Vagina (tissue), 2 donors: ENCODE results near the gene RHCE. TPM values are rescaled to one million over a fixed set of nuclear protein-coding genes. Genes with fewer than 3 reads are reported as not detected.
"Not testable (repeated sequence)": the region's sequence is repeated elsewhere in the genome, so short reads cannot be mapped to it uniquely, and the experiment has no call there.

Source experiments
- DNase-seq, 2 donors: peaks; one replicate each; pipeline ENCODE4 v3.0.0-alpha.2; 2017; ENCODE audit errors: extremely low spot score in 2 of 2
- H3K27ac ChIP-seq: fragments of 200-600 bp; sonication (generic); one replicate; pipeline ENCODE4 v1.5.1; 2019
- H3K27me3 ChIP-seq: fragments of 200-600 bp; sonication (generic); one replicate; pipeline ENCODE4 v1.5.1; 2019
- H3K36me3 ChIP-seq, 2 donors: fragments of 200-600 bp; sonication (generic); one replicate each; pipeline ENCODE4 v1.5.1; 2017 to 2019
- H3K4me1 ChIP-seq: fragments of 200-600 bp; sonication (generic); one replicate; pipeline ENCODE4 v1.5.1; 2019
- H3K4me3 ChIP-seq, 2 donors: fragments of 200-600 bp; sonication (generic); 1 replicate in 1 of 2; 2 replicates in 1 of 2; pipeline ENCODE4 v1.5.1; 2016 to 2019
- H3K9me3 ChIP-seq: fragments of 200-600 bp; sonication (generic); one replicate; pipeline ENCODE4 v1.5.1; 2019
- CTCF ChIP-seq, 3 experiments: fragments of 450-650 bp in 2 of 3; fragments of 200-600 bp in 1 of 3; sonication (generic) in 1 of 3; IDR thresholded peaks; one replicate each; pipeline ENCODE4 v1.5.1; 2017 to 2019; ENCODE audit warnings: antibody characterized with exemption in 3 of 3, mild to moderate bottlenecking in 2 of 3, moderate library complexity in 2 of 3
- POLR2A ChIP-seq, 2 donors: fragments of 450-650 bp; IDR thresholded peaks; one replicate each; pipeline ENCODE4 v1.6.1; 2017; ENCODE audit warnings: antibody characterized with exemption in 2 of 2, mild to moderate bottlenecking in 2 of 2, moderate library complexity in 2 of 2
- POLR2AphosphoS5 ChIP-seq, 2 donors: sonication (generic); formaldehyde crosslinking; IDR thresholded peaks; one replicate each; pipeline ENCODE4 v1.9.0; 2017; ENCODE audit warnings: antibody characterized with exemption in 2 of 2, mild to moderate bottlenecking in 2 of 2, low read depth in 1 of 2; ENCODE audit not compliant: insufficient read depth in 1 of 2
- intact Hi-C: fragments of 100-400 bp; cut with DNase I; formaldehyde crosslinking; loops from one replicate; pipeline ENCODE4 v1.15.1; 2023
- total RNA-seq: library from RNA; depleted of rRNA; stranded (reverse); fragments of >200 nt; gene quantifications from one replicate; pipeline ENCODE4 v1.2.3, GENCODE V29; 2016

The RHCE gene
- total RNA-seq, 1 donor from 2014 or later = not detected

GRCh38 chr1:25378367-25378766 lies 42.3 kb downstream of the RHCE start:
- H3K36me3 ChIP-seq, H3K4me3 ChIP-seq, H3K27me3 ChIP-seq, DNase-seq, H3K27ac ChIP-seq, H3K9me3 ChIP-seq, intact Hi-C loops, H3K4me1 ChIP-seq: not testable (repeated sequence)

GRCh38 chr1:25371757-25372156 lies 48.9 kb downstream of the RHCE start:
- H3K36me3 ChIP-seq, H3K9me3 ChIP-seq, H3K4me3 ChIP-seq, DNase-seq, H3K27ac ChIP-seq, H3K27me3 ChIP-seq, intact Hi-C loops, H3K4me1 ChIP-seq: not testable (repeated sequence)

GRCh38 chr1:25369691-25370271 lies 50.8 kb downstream of the RHCE start:
- H3K4me3 ChIP-seq, H3K27me3 ChIP-seq, H3K36me3 ChIP-seq, DNase-seq, intact Hi-C loops, H3K27ac ChIP-seq, H3K9me3 ChIP-seq, H3K4me1 ChIP-seq: not testable (repeated sequence)

DNA sequence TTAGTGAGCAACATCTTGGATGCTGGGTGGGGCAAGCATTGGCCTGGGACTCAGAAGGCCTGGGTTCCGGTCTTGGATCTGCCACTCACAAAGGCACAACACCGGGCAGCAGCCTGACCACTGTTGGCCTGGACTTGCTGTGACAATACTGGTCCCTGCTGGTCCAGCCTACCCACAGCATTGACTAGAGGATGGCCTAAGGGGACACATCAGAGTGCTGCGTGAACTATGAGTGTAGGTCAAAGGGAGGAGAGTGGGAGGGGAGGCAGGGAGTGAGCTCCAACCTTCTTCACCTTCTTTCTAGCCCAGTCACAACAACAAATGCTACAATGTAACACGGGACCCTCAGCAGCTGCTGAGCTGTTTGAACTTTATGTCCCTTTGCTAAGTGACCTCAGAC lies 51.4 kb downstream of the RHCE start:
- TF ChIP-seq POLR2AphosphoS5 (IDR thresholded peaks at IDR 0.05; ENCODE audit: insufficient read depth in 1 of 2, low read depth in 1 of 2) (no peak), POLR2A (IDR thresholded peaks at IDR 0.05) (no peak), CTCF (IDR thresholded peaks at IDR 0.05) (no peak)
- no peak for DNase-seq
- no peak overlapping the region for H3K4me3 ChIP-seq
- H3K36me3 ChIP-seq = no peaks in the 10 kb centered on the region
- H3K9me3 ChIP-seq = no peaks in the 10 kb centered on the region
- no peaks in the 10 kb centered on the region for H3K27me3 ChIP-seq
- intact Hi-C loops = no loop called here
- no peak overlapping the region for H3K27ac ChIP-seq
- H3K4me1 ChIP-seq = no peaks in the 10 kb centered on the region

GRCh38 chr1:25362634-25363559 lies 57.7 kb downstream of the RHCE start:
- intact Hi-C loops = not testable (repeated sequence)

DNA sequence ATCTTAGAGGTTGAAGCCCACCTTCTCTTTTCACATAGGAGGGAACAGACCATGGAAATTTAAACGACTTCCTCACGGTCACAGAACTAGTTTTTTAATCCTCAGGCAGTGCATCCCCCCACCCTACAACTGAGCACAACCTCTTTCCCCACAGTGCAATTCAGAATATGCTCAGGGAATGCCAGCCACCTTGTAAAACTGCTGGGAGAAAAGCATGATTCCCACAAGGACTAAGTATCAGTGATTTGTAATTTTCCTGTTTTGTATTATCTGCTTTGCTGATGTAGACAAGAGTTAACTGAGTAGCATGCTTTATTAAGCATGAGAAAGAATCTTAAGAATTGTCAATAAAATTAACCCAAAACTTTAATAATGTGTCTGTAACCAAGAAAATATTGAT lies 58.7 kb downstream of the RHCE start:
- H3K36me3 ChIP-seq = peaks cover 3 to 34% of the 10 kb centered on the region in 2 donors
- intact Hi-C loops = no loop called here
- peak overlapping the region; percentile 35 for H3K27ac ChIP-seq
- H3K9me3 ChIP-seq = no peaks in the 10 kb centered on the region
- peaks cover 19% of the 10 kb centered on the region for H3K4me1 ChIP-seq
- no peak overlapping the region for H3K4me3 ChIP-seq
- DNase-seq = no peak
- no peaks in the 10 kb centered on the region for H3K27me3 ChIP-seq
- no peak for TF ChIP-seq POLR2A (IDR thresholded peaks at IDR 0.05)
- no peak for TF ChIP-seq CTCF (IDR thresholded peaks at IDR 0.05)
- TF ChIP-seq POLR2AphosphoS5 (IDR thresholded peaks at IDR 0.05; ENCODE audit: insufficient read depth in 1 of 2, low read depth in 1 of 2) = no peak

More at GRCh38 chr1:25362634-25363559, 57.7 kb downstream of the RHCE start:
- not testable (repeated sequence) for DNase-seq, H3K27ac ChIP-seq, H3K9me3 ChIP-seq, H3K27me3 ChIP-seq, H3K4me3 ChIP-seq
- peaks cover 12% of the 10 kb centered on the region for H3K4me1 ChIP-seq
- peaks cover 3 to 34% of the 10 kb centered on the region in 2 donors for H3K36me3 ChIP-seq
